HepG2 (cell line): ENCODE measurements around the gene ERP44. TPM values are rescaled to one million over a fixed set of nuclear protein-coding genes. Genes with fewer than 3 reads are reported as not detected.
A peak's percentile ranks its signal among the peaks of the same experiment; 100 is the strongest.

Source experiments
- FOSL1 ChIP-seq: sonication (generic); formaldehyde crosslinking; IDR thresholded peaks from 2 replicates; pipeline ENCODE4 v1.9.0; 2021; ENCODE audit warnings: missing genetic modification reagents, borderline replicate concordance
- GATAD2A ChIP-seq: IDR thresholded peaks from 2 replicates; pipeline ENCODE4 v1.6.1; 2016
- HMG20A ChIP-seq: IDR thresholded peaks from 2 replicates; pipeline ENCODE4 v1.6.1; 2016; ENCODE audit warnings: borderline replicate concordance
- HNF4A ChIP-seq: sonication (generic); formaldehyde crosslinking; IDR thresholded peaks from 2 replicates; pipeline ENCODE4 v1.4.0; 2020; ENCODE audit warnings: missing genetic modification reagents
- KLF9 ChIP-seq: IDR thresholded peaks from 2 replicates; pipeline ENCODE4 v1.6.1; 2016; ENCODE audit warnings: low read depth
- MAFF ChIP-seq: IDR thresholded peaks from 2 replicates; pipeline ENCODE4 v1.6.1; 2011; ENCODE audit warnings: low read depth, low read length, improper control_type of control experiment
- PATZ1 ChIP-seq: sonication (generic); formaldehyde crosslinking; IDR thresholded peaks from 2 replicates; pipeline ENCODE4 v1.4.0; 2020; ENCODE audit warnings: missing genetic modification reagents
- TAF15 ChIP-seq: fragments of 200-400 bp; formaldehyde crosslinking; IDR thresholded peaks from one replicate; pipeline ENCODE4 v1.6.1; 2018; ENCODE audit warnings: mild to moderate bottlenecking, low read depth, low read length; ENCODE audit not compliant: poor library complexity, severe bottlenecking
- TSC22D2 ChIP-seq: sonication (generic); formaldehyde crosslinking; IDR thresholded peaks from 2 replicates; pipeline ENCODE4 v1.5.1; 2020; ENCODE audit warnings: missing genetic modification reagents, mild to moderate bottlenecking, borderline replicate concordance
- ZBTB34 ChIP-seq: sonication (generic); formaldehyde crosslinking; IDR thresholded peaks from 2 replicates; pipeline ENCODE4 v1.8.0; 2022; ENCODE audit warnings: mild to moderate bottlenecking, missing genetic modification reagents
- ZBTB7B ChIP-seq: sonication (generic); formaldehyde crosslinking; IDR thresholded peaks from 2 replicates; pipeline ENCODE4 v1.4.0; 2020; ENCODE audit warnings: missing genetic modification reagents
- ZNF256 ChIP-seq: sonication (generic); formaldehyde crosslinking; conservative IDR thresholded peaks from 2 replicates; pipeline ENCODE4 v1.4.0; 2020; ENCODE audit warnings: missing genetic modification reagents
- ZNF30 ChIP-seq: sonication (generic); formaldehyde crosslinking; IDR thresholded peaks from 2 replicates; pipeline ENCODE4 v1.5.0; 2020; ENCODE audit warnings: mild to moderate bottlenecking, missing genetic modification reagents
- polyA plus RNA-seq, 8 experiments: library from polyadenylated mRNA; depleted of rRNA in 3 of 8; stranded (reverse) in 7 of 8; unstranded in 1 of 8; fragments of >200 nt; fragmentation: Illumina TruSeq in 4 of 8; extraction: Trizol in 4 of 8; gene quantifications; 2 replicates each; pipeline versions ENCODE4 v1.2.1 to v1.2.3, GENCODE V29; 2011 to 2016; ENCODE audit warnings: low read depth in 4 of 8, missing spikeins in 1 of 8, mixed read lengths in 1 of 8; ENCODE audit not compliant: insufficient read depth in 1 of 8
- total RNA-seq, 5 experiments: library from RNA; depleted of rRNA; stranded (reverse); fragments of >200 nt; fragmentation: Illumina TruSeq; extraction: Trizol; gene quantifications; 2 replicates each; pipeline ENCODE4 v1.2.3, GENCODE V29; 2016; ENCODE audit warnings: low read depth in 1 of 5
- TF ChIP-seq, protein P1 (sequence below): IDR thresholded peaks from 2 replicates; pipeline ENCODE4 v1.6.1; 2016; ENCODE audit warnings: low read depth, missing genetic modification reagents, missing compliant biosample characterization
- TF ChIP-seq, protein P2 (sequence below): sonication (generic); formaldehyde crosslinking; IDR thresholded peaks from 2 replicates; pipeline ENCODE4 v1.5.1; 2020; ENCODE audit warnings: missing genetic modification reagents, mild to moderate bottlenecking, borderline replicate concordance

The ERP44 gene
- total and polyA plus RNA-seq, 2 of the 13 experiments (the other 11 are each of a cell fraction or from before 2014, with no cell fraction given), result 8.9 to 13.8 TPM

- TF ChIP-seq, protein P1, sequence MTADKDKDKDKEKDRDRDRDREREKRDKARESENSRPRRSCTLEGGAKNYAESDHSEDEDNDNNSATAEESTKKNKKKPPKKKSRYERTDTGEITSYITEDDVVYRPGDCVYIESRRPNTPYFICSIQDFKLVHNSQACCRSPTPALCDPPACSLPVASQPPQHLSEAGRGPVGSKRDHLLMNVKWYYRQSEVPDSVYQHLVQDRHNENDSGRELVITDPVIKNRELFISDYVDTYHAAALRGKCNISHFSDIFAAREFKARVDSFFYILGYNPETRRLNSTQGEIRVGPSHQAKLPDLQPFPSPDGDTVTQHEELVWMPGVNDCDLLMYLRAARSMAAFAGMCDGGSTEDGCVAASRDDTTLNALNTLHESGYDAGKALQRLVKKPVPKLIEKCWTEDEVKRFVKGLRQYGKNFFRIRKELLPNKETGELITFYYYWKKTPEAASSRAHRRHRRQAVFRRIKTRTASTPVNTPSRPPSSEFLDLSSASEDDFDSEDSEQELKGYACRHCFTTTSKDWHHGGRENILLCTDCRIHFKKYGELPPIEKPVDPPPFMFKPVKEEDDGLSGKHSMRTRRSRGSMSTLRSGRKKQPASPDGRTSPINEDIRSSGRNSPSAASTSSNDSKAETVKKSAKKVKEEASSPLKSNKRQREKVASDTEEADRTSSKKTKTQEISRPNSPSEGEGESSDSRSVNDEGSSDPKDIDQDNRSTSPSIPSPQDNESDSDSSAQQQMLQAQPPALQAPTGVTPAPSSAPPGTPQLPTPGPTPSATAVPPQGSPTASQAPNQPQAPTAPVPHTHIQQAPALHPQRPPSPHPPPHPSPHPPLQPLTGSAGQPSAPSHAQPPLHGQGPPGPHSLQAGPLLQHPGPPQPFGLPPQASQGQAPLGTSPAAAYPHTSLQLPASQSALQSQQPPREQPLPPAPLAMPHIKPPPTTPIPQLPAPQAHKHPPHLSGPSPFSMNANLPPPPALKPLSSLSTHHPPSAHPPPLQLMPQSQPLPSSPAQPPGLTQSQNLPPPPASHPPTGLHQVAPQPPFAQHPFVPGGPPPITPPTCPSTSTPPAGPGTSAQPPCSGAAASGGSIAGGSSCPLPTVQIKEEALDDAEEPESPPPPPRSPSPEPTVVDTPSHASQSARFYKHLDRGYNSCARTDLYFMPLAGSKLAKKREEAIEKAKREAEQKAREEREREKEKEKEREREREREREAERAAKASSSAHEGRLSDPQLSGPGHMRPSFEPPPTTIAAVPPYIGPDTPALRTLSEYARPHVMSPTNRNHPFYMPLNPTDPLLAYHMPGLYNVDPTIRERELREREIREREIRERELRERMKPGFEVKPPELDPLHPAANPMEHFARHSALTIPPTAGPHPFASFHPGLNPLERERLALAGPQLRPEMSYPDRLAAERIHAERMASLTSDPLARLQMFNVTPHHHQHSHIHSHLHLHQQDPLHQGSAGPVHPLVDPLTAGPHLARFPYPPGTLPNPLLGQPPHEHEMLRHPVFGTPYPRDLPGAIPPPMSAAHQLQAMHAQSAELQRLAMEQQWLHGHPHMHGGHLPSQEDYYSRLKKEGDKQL (CRISPR knock-in tag), result no peak
- no peak; the same call in none of the 2 replicates for TF ChIP-seq PATZ1
- 0 out of 2 replicates have a peak, but pooled peaks have one; percentile 45 for TF ChIP-seq ZNF30
- no peak for TF ChIP-seq HMG20A
- TF ChIP-seq ZBTB7B (CRISPR knock-in tag), result no peak; the same call in 1 of the 2 replicates
- TF ChIP-seq, protein P2, sequence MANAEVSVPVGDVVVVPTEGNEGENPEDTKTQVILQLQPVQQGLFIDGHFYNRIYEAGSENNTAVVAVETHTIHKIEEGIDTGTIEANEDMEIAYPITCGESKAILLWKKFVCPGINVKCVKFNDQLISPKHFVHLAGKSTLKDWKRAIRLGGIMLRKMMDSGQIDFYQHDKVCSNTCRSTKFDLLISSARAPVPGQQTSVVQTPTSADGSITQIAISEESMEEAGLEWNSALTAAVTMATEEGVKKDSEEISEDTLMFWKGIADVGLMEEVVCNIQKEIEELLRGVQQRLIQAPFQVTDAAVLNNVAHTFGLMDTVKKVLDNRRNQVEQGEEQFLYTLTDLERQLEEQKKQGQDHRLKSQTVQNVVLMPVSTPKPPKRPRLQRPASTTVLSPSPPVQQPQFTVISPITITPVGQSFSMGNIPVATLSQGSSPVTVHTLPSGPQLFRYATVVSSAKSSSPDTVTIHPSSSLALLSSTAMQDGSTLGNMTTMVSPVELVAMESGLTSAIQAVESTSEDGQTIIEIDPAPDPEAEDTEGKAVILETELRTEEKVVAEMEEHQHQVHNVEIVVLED, result peak; percentile 91
- 0 out of 2 replicates have a peak, but pooled peaks have one; percentile 8 for TF ChIP-seq GATAD2A (CRISPR knock-in tag)
- TF ChIP-seq ZNF256 (CRISPR knock-in tag), result no peak
- peak; percentile 81 for TF ChIP-seq HNF4A
- no peak for TF ChIP-seq TAF15
- TF ChIP-seq FOSL1 (CRISPR knock-in tag), result no peak
- TF ChIP-seq TSC22D2, result no peak
- no peak for TF ChIP-seq ZBTB34
- TF ChIP-seq MAFF, result no peak
- TF ChIP-seq KLF9 (CRISPR knock-in tag), result no peak
Measured at GRCh38 chr9:100098887-100099721, at the start of gene ERP44, which contains the start of gene INVS (continued).
